Karpas-422 (cell line): Measurements from ENCODE around the gene HSBP1. TPM values are rescaled to one million over a fixed set of nuclear protein-coding genes. Genes with fewer than 3 reads are reported as not detected.

Experiments
- DNase-seq: peaks from one replicate; pipeline ENCODE4 v3.0.0-alpha.2; 2015
- H2AFZ ChIP-seq: fragments of 200-600 bp; sonication (generic); 2 replicates; pipeline ENCODE4 v1.6.1; 2014; ENCODE audit warnings: antibody characterized with exemption, low read length, mixed read lengths
- H3K27ac ChIP-seq: fragments of 200-600 bp; sonication (generic); 2 replicates; pipeline ENCODE4 v1.5.1; 2014; ENCODE audit warnings: mild to moderate bottlenecking, low read length, moderate library complexity
- H3K27me3 ChIP-seq: fragments of 200-600 bp; sonication (generic); 2 replicates; pipeline ENCODE4 v1.6.1; 2014; ENCODE audit warnings: low read length, mixed read lengths
- H3K36me3 ChIP-seq: fragments of 200-600 bp; sonication (generic); 2 replicates; pipeline ENCODE4 v1.6.1; 2014; ENCODE audit warnings: low read length, mixed read lengths; ENCODE audit not compliant: insufficient read depth
- H3K4me1 ChIP-seq: fragments of 200-600 bp; sonication (generic); 2 replicates; pipeline ENCODE4 v1.6.1; 2014; ENCODE audit warnings: mild to moderate bottlenecking, low read length, mixed read lengths
- H3K4me2 ChIP-seq: fragments of 200-600 bp; sonication (generic); 2 replicates; pipeline ENCODE4 v1.6.1; 2014; ENCODE audit warnings: low read length, low read depth, mild to moderate bottlenecking; ENCODE audit not compliant: poor library complexity, severe bottlenecking
- H3K4me3 ChIP-seq: fragments of 200-600 bp; sonication (generic); 2 replicates; pipeline ENCODE4 v1.5.1; 2014; ENCODE audit warnings: mild to moderate bottlenecking, antibody characterized with exemption, low read length, mixed read lengths
- H3K79me2 ChIP-seq: fragments of 200-600 bp; sonication (generic); 2 replicates; pipeline ENCODE4 v1.6.1; 2014; ENCODE audit warnings: mild to moderate bottlenecking, low read length, mixed read lengths
- H3K9ac ChIP-seq: fragments of 200-600 bp; sonication (generic); 2 replicates; pipeline ENCODE4 v1.6.0; 2014; ENCODE audit warnings: low read length
- H3K9me2 ChIP-seq: fragments of 200-600 bp; sonication (generic), shearing (Covaris generic); replicated peaks from 2 replicates; pipeline ENCODE4 v1.6.0; 2014; ENCODE audit warnings: mild to moderate bottlenecking, low read length, moderate library complexity; ENCODE audit not compliant: insufficient read depth
- H3K9me3 ChIP-seq: fragments of 300-700, 200-600 bp; sonication (generic); 2 replicates; pipeline ENCODE4 v1.6.1; 2014; ENCODE audit warnings: low read length, mixed read lengths
- H4K20me1 ChIP-seq: fragments of 200-600 bp; sonication (generic); 2 replicates; pipeline ENCODE4 v1.6.1; 2014; ENCODE audit warnings: mild to moderate bottlenecking, antibody characterized with exemption, low read length, low read depth; ENCODE audit not compliant: insufficient read depth
- total RNA-seq: library from RNA; depleted of rRNA; stranded (reverse); fragments of >200 nt; shearing (Covaris generic); gene quantifications from 2 replicates; pipeline ENCODE4 v1.2.3, GENCODE V29; 2014; ENCODE audit warnings: low replicate concordance

HSBP1 gene
- total RNA-seq, 1 experiment from 2014 or later = 74.8 TPM

- H3K36me3 ChIP-seq = no peaks in the 10 kb centered on the region
- H3K4me3 ChIP-seq = no peak overlapping the region
- no peaks in the 10 kb centered on the region for H3K9me3 ChIP-seq
- no peaks in the 10 kb centered on the region for H3K79me2 ChIP-seq
- H3K9me2 ChIP-seq = no peaks in the 10 kb centered on the region
- DNase-seq = no peak
- no peaks in the 10 kb centered on the region for H4K20me1 ChIP-seq
- H2AFZ ChIP-seq = no peak overlapping the region
- H3K4me1 ChIP-seq = peaks cover 6% of the 10 kb centered on the region
- no peaks in the 10 kb centered on the region for H3K27me3 ChIP-seq
- no peak overlapping the region for H3K27ac ChIP-seq
- H3K4me2 ChIP-seq = no peak overlapping the region
- no peak overlapping the region for H3K9ac ChIP-seq
Measured at GRCh38 chr16:83774066-83774465, 33.7 kb upstream of the HSBP1 start.

GRCh38 chr16:83776944-83777343, 30.8 kb upstream of the HSBP1 start:
- Histone ChIP-seq H3K27ac (no peak overlapping the region), H3K36me3 (no peaks in the 10 kb centered on the region), H3K27me3 (no peaks in the 10 kb centered on the region), H3K4me3 (no peak overlapping the region), H3K9ac (no peak overlapping the region), H3K4me1 (no peaks in the 10 kb centered on the region), H3K9me2 (no peaks in the 10 kb centered on the region), H3K4me2 (no peak overlapping the region), H2AFZ (no peak overlapping the region), H3K9me3 (no peaks in the 10 kb centered on the region), H3K79me2 (no peaks in the 10 kb centered on the region), H4K20me1 (no peaks in the 10 kb centered on the region)
- no peak for DNase-seq

DNA sequence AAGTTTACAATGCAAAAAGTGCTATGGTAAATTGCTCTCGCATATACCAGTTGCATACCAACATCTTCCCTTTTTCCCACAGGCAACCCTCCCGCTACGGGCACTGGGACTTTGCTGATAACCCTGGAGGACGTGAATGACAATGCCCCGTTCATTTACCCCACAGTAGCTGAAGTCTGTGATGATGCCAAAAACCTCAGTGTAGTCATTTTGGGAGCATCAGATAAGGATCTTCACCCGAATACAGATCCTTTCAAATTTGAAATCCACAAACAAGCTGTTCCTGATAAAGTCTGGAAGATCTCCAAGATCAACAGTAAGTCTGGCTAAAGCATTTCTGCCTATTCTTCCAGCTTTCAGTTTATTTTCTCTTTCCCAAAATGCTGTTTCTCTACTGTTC, 27.9 kb upstream of the HSBP1 start:
- Histone ChIP-seq H3K36me3 (no peaks in the 10 kb centered on the region), H3K79me2 (no peaks in the 10 kb centered on the region), H2AFZ (no peak overlapping the region), H3K4me3 (no peak overlapping the region), H3K27me3 (no peaks in the 10 kb centered on the region), H3K4me2 (no peak overlapping the region), H3K9ac (no peak overlapping the region), H3K4me1 (no peaks in the 10 kb centered on the region), H3K9me2 (no peaks in the 10 kb centered on the region), H3K9me3 (no peaks in the 10 kb centered on the region), H4K20me1 (no peaks in the 10 kb centered on the region), H3K27ac (no peak overlapping the region)
- no peak for DNase-seq

DNA sequence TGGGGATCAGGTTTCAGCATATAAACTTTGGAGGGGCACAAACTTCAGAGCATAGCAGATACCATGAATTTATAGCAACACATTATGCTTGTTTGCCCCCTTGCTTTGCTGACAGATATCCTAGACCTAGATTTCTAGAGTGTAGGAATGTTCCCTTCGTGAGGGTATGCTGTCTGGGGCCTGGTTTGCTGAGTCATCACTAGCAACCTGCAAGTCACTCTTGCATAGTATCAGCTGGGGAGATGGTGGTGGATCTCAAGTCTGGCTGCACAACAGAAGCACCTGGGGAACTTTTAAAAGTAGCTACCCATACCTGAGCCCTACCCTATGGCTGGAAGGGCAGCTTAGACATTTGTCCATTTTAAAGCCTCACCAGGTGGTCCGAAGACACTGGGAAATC, 22.3 kb upstream of the HSBP1 start:
- Histone ChIP-seq H3K9me3 (no peaks in the 10 kb centered on the region), H3K27ac (no peak overlapping the region), H4K20me1 (no peaks in the 10 kb centered on the region), H3K4me2 (no peak overlapping the region), H3K9ac (no peak overlapping the region), H3K27me3 (no peaks in the 10 kb centered on the region), H2AFZ (no peak overlapping the region), H3K79me2 (no peaks in the 10 kb centered on the region), H3K4me1 (no peaks in the 10 kb centered on the region), H3K36me3 (no peaks in the 10 kb centered on the region), H3K9me2 (no peaks in the 10 kb centered on the region), H3K4me3 (no peak overlapping the region)
- no peak for DNase-seq

DNA sequence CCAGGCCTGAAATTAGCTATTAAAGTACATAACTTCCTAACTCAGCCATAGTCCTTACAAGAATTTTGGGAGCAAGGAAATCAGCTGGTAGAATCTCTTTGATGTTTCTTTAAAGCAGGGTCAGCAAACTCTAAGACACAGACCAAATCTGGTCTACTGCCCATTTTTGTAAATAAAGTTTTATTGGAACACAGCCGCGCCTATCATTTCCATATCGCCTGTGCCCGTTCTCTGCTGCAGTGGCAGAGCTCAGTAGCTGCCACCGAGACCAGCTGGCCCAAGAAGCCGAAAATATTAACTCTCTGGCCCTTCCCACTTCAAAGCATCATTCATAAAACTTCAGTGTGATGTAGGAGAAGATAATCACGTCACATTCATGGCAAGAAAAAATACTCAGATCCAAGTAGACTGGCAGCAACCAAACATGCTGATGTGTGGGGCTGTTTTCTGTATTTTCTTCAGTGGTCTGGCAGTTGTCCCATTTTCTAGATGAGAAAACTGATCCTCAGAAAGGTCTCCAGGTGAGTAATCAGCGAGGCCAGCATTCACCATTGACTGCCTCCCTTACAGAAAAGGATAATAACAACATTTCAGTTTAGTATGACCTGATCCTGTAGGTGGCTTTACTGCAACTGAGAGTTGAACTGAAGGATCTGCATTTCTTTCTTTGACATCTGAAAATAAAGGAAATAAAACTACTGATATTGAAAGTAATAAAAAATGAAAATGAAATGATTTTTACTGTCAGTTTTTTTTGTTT, 18.0 kb upstream of the HSBP1 start:
- no peak for DNase-seq
- no peaks in the 10 kb centered on the region for H3K4me1 ChIP-seq
- H3K9ac ChIP-seq = no peak overlapping the region
- no peaks in the 10 kb centered on the region for H3K27me3 ChIP-seq
- H3K36me3 ChIP-seq = no peaks in the 10 kb centered on the region
- H3K79me2 ChIP-seq = no peaks in the 10 kb centered on the region
- H3K4me3 ChIP-seq = no peak overlapping the region
- no peaks in the 10 kb centered on the region for H3K9me3 ChIP-seq
- no peak overlapping the region for H3K4me2 ChIP-seq
- no peak overlapping the region for H3K27ac ChIP-seq
- no peaks in the 10 kb centered on the region for H3K9me2 ChIP-seq
- H2AFZ ChIP-seq = no peak overlapping the region
- no peaks in the 10 kb centered on the region for H4K20me1 ChIP-seq

GRCh38 chr16:83791916-83792315, 15.9 kb upstream of the HSBP1 start:
- Histone ChIP-seq H4K20me1 (no peaks in the 10 kb centered on the region), H3K4me3 (no peak overlapping the region), H3K9ac (no peak overlapping the region), H3K27me3 (no peaks in the 10 kb centered on the region), H3K36me3 (no peaks in the 10 kb centered on the region), H3K9me2 (no peaks in the 10 kb centered on the region), H2AFZ (no peak overlapping the region), H3K79me2 (no peaks in the 10 kb centered on the region), H3K27ac (no peak overlapping the region), H3K4me2 (no peak overlapping the region), H3K9me3 (no peaks in the 10 kb centered on the region), H3K4me1 (no peaks in the 10 kb centered on the region)
- no peak for DNase-seq

DNA sequence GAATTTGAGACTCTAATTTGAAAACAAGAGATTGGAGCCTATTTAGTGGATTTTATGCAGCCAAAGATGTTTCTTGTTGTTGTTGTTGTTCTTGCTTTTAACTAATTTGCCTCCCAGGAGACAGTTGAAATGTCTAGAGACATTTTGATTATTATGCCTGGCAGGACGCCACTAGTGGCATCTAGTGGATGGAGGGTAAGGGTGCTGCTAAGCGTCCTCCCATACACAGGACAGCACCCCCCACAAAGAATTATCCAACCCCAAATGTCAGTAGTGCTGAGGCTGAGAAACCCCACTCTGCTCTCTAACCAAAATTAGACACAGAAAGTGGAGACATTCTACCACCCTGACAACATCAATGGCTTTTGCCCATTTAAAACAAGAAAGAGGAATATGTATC, 15.4 kb upstream of the HSBP1 start:
- no peaks in the 10 kb centered on the region for H3K4me1 ChIP-seq
- DNase-seq = peak; percentile 53
- H3K27ac ChIP-seq = no peak overlapping the region
- no peak overlapping the region for H2AFZ ChIP-seq
- no peaks in the 10 kb centered on the region for H3K9me2 ChIP-seq
- H3K27me3 ChIP-seq = no peaks in the 10 kb centered on the region
- no peaks in the 10 kb centered on the region for H3K36me3 ChIP-seq
- H3K9me3 ChIP-seq = no peaks in the 10 kb centered on the region
- no peak overlapping the region for H3K9ac ChIP-seq
- H3K4me3 ChIP-seq = no peak overlapping the region
- H4K20me1 ChIP-seq = no peaks in the 10 kb centered on the region
- H3K4me2 ChIP-seq = no peak overlapping the region
- H3K79me2 ChIP-seq = no peaks in the 10 kb centered on the region

GRCh38 chr16:83793179-83793578, 14.6 kb upstream of the HSBP1 start:
- H2AFZ ChIP-seq = no peak overlapping the region
- H3K27me3 ChIP-seq = no peaks in the 10 kb centered on the region
- no peak for DNase-seq
- H4K20me1 ChIP-seq = no peaks in the 10 kb centered on the region
- H3K36me3 ChIP-seq = no peaks in the 10 kb centered on the region
- H3K27ac ChIP-seq = no peak overlapping the region
- H3K9me2 ChIP-seq = no peaks in the 10 kb centered on the region
- H3K4me3 ChIP-seq = no peak overlapping the region
- no peak overlapping the region for H3K4me2 ChIP-seq
- H3K79me2 ChIP-seq = no peaks in the 10 kb centered on the region
- no peaks in the 10 kb centered on the region for H3K9me3 ChIP-seq
- no peaks in the 10 kb centered on the region for H3K4me1 ChIP-seq
- H3K9ac ChIP-seq = no peak overlapping the region
